HUES48 (cell line): ENCODE results near the gene TGFBR3L.

Experiments
- H3K27ac ChIP-seq: one replicate; pipeline ENCODE4 v1.7.0; 2013; ENCODE audit warnings: low read depth, low read length, inconsistent platforms
- H3K27me3 ChIP-seq: 2 replicates; pipeline ENCODE4 v1.6.1; 2013; ENCODE audit warnings: mild to moderate bottlenecking, low read length; ENCODE audit not compliant: control insufficient read depth, insufficient read depth
- H3K36me3 ChIP-seq: 2 replicates; pipeline ENCODE4 v1.6.1; 2013; ENCODE audit warnings: low read length; ENCODE audit not compliant: control insufficient read depth, insufficient read depth
- H3K4me1 ChIP-seq: 2 replicates; pipeline ENCODE4 v1.6.1; 2013; ENCODE audit warnings: mild to moderate bottlenecking, low read length; ENCODE audit not compliant: control insufficient read depth, insufficient read depth
- H3K4me3 ChIP-seq: 2 replicates; pipeline ENCODE4 v1.5.1; 2013; ENCODE audit warnings: mild to moderate bottlenecking, low read depth, low read length
- H3K9ac ChIP-seq: 2 replicates; pipeline ENCODE4 v1.6.1; 2013; ENCODE audit warnings: mild to moderate bottlenecking, low read depth, low read length, moderate library complexity
- H3K9me3 ChIP-seq: 2 replicates; pipeline ENCODE4 v1.6.1; 2013; ENCODE audit warnings: low read length; ENCODE audit not compliant: control insufficient read depth, insufficient read depth

The TGFBR3L gene

DNA sequence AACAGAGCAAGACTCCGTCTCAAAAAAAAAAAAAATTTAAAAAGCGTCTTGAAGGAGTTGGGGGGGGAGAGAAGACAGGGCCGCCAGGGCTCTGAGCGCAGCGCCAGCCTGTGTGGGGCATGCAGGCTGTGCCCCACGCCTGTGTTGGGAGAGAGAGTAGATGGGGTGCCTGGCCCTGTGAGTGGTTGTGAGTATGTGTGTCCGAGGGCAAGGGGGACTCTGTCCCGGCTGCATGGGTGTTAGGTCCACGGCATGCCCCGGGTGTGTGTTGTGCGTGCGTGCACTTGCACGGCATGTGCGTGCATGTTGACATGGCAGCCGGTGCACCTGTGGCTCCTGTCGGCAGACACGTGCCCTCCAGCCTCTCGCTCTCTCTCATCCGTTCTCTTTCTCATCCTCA is 7.5 kb upstream of the TGFBR3L start:
- no peaks in the 10 kb centered on the region for H3K9me3 ChIP-seq
- no peak overlapping the region for H3K9ac ChIP-seq
- H3K4me3 ChIP-seq: no peak overlapping the region
- H3K27ac ChIP-seq: no peak overlapping the region
- no peaks in the 10 kb centered on the region for H3K27me3 ChIP-seq
- peaks cover 6% of the 10 kb centered on the region; the same call in 1 of the 2 replicates for H3K4me1 ChIP-seq
- H3K36me3 ChIP-seq: peaks cover 30% of the 10 kb centered on the region

- Histone ChIP-seq H3K36me3 (peaks cover 32% of the 10 kb centered on the region), H3K9ac (no peak overlapping the region), H3K9me3 (no peaks in the 10 kb centered on the region), H3K4me1 (peaks cover 6% of the 10 kb centered on the region; the same call in 1 of the 2 replicates), H3K27ac (no peak overlapping the region), H3K4me3 (no peak overlapping the region), H3K27me3 (no peaks in the 10 kb centered on the region)
Measured at GRCh38 chr19:7907544-7907943, 7.1 kb upstream of the TGFBR3L start.

DNA sequence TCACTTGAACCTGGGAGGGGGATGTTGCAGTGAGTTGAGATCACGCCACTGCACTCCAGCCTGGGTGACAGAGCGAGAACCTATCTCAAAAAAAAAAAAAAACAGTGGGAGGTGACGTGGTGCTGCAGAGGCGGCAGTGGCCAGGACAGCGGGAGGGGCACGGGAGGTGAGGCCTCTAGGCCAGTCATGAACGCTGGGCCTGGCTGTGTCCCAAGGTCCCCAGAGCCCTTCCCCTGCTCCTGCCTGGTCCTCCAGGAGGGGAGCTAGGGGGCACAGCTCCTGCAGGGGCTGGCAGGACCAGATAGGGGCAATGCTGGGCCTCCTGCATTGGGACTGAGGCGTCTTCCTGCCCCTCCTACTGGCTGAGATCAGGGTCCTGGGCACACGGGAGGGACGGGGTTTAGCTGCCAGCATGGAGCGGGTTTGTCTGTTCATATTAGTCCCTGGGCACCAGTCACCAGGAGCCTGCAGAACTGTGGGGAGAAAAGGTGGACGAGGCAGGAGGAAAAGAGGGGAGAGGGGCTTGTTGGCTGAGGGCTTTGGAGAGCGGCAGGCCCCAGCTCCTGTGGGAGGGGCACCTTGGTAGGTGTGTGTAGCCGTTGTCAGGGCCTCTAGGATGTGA is 6.4 kb upstream of the TGFBR3L start:
- H3K4me3 ChIP-seq: no peak overlapping the region
- H3K36me3 ChIP-seq: peaks cover 35% of the 10 kb centered on the region

GRCh38 chr19:7908742-7909461 is 5.7 kb upstream of the TGFBR3L start:
- no peaks in the 10 kb centered on the region for H3K27me3 ChIP-seq
- peaks cover 4% of the 10 kb centered on the region; the same call in 1 of the 2 replicates for H3K4me1 ChIP-seq
- no peak overlapping the region for H3K9ac ChIP-seq
- peaks cover 35% of the 10 kb centered on the region for H3K36me3 ChIP-seq
- H3K27ac ChIP-seq: no peak overlapping the region
- no peak overlapping the region for H3K4me3 ChIP-seq
- H3K9me3 ChIP-seq: no peaks in the 10 kb centered on the region

More for the DNA sequence above, 6.4 kb upstream of the TGFBR3L start:
- no peak overlapping the region for H3K9ac ChIP-seq
- no peaks in the 10 kb centered on the region for H3K9me3 ChIP-seq
- peaks cover 4% of the 10 kb centered on the region; the same call in 1 of the 2 replicates for H3K4me1 ChIP-seq
- no peak overlapping the region for H3K27ac ChIP-seq
- H3K27me3 ChIP-seq: no peaks in the 10 kb centered on the region

DNA sequence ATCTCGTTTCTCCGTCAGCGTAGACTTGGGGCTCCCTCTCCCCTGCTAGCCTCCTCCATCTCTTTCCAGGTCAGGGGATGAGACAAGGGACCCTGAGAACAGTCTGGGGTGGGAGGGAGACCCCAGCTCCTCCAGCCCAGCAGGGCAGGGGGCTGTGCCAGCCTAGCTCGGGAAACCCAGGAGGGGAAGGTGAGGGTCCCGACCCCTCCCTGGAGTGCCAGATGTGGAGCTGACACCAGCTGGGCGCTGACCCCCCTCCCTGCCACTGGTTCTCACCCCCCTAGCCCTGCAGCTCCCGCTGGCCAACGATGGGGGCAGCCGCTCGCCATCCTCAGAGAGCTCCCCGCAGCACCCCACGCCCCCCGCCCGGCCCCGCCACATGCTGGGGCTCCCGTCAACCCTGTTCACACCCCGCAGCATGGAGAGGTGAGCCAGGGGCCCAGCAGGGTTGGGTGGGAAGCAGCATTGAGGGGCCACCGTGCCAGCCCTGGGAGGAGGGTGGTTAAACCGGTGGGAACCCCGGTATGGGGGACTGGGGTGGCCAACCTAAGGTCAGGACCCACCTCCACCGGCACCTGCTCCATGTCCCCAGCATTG is 5.1 kb upstream of the TGFBR3L start:
- peaks cover 35% of the 10 kb centered on the region for H3K36me3 ChIP-seq
- H3K4me1 ChIP-seq: peaks cover 3% of the 10 kb centered on the region; the same call in 1 of the 2 replicates
- H3K4me3 ChIP-seq: no peak overlapping the region
- no peak overlapping the region for H3K27ac ChIP-seq
- no peak overlapping the region for H3K9ac ChIP-seq
- peaks cover under 1% of the 10 kb centered on the region; the same call in 1 of the 2 replicates for H3K27me3 ChIP-seq
- H3K9me3 ChIP-seq: no peaks in the 10 kb centered on the region

GRCh38 chr19:7910321-7911161 is 4.1 kb upstream of the TGFBR3L start:
- Histone ChIP-seq H3K9me3 (no peaks in the 10 kb centered on the region), H3K27ac (no peak overlapping the region), H3K36me3 (peaks cover 35% of the 10 kb centered on the region), H3K4me1 (no peaks in the 10 kb centered on the region), H3K27me3 (peaks cover 11% of the 10 kb centered on the region), H3K4me3 (no peak overlapping the region), H3K9ac (no peak overlapping the region)

DNA sequence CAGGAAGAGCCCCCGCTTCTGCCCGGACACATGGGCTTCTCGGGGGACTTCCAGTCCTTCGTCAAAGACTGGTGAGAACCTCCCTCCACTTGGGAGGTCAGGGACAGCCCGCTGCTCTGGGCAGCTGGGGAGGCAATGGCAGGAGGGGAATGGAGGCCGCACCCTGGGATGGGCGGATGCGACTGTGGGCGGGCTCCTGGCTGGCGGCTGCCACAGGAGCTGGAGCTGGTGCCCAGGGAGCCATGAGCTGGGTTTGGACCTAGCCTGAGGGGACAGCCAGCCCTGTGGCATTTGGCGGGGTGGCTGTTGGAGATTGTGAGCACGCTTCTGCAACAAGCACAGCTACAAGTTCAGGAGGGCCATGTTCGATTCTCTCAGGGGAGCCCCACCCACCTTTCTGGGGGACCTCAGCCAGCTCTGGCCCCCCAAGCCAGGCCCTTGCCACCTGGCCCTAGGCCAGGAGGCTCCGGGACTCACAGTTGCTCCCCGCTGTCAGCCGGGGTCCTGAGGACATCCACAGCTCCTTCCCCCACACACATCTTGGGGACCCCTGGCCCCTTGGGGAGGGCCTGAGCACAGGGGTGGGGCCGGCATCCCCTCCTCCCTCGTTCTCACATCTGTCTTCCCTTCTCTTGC is 3.0 kb upstream of the TGFBR3L start:
- Histone ChIP-seq H3K9me3 (no peaks in the 10 kb centered on the region), H3K4me3 (no peak overlapping the region), H3K27ac (no peak overlapping the region), H3K36me3 (peaks cover 27% of the 10 kb centered on the region), H3K27me3 (peaks cover 21% of the 10 kb centered on the region), H3K9ac (no peak overlapping the region), H3K4me1 (no peaks in the 10 kb centered on the region; the same call in 1 of the 2 replicates)

- Histone ChIP-seq H3K36me3 (peaks cover 27% of the 10 kb centered on the region), H3K27ac (no peak overlapping the region)
Measured at GRCh38 chr19:7912144-7912696, 2.4 kb upstream of the TGFBR3L start.

GRCh38 chr19:7912697-7913564 is 1.7 kb upstream of the TGFBR3L start:
- H3K4me1 ChIP-seq: no peaks in the 10 kb centered on the region; the same call in 1 of the 2 replicates
- H3K9me3 ChIP-seq: no peaks in the 10 kb centered on the region
- no peak overlapping the region for H3K27ac ChIP-seq
- peaks cover 27% of the 10 kb centered on the region for H3K36me3 ChIP-seq
- H3K4me3 ChIP-seq: no peak overlapping the region
- H3K9ac ChIP-seq: no peak overlapping the region
- peaks cover 33% of the 10 kb centered on the region for H3K27me3 ChIP-seq

More at GRCh38 chr19:7912144-7912696, 2.4 kb upstream of the TGFBR3L start:
- Histone ChIP-seq H3K4me1 (no peaks in the 10 kb centered on the region; the same call in 1 of the 2 replicates), H3K4me3 (no peak overlapping the region), H3K9me3 (no peaks in the 10 kb centered on the region), H3K9ac (no peak overlapping the region), H3K27me3 (peaks cover 26% of the 10 kb centered on the region)
